ENCODE results near the gene SUMO4. TPM values are rescaled to one million over a fixed set of nuclear protein-coding genes. Genes with fewer than 3 reads are reported as not detected.

The SUMO4 gene
- total and polyA plus RNA-seq, 2 of the 8 experiments (the other 6 are each of a cell fraction or from before 2014, with no cell fraction given), result 0.09 to 1.3 TPM

GRCh38 chr6:149421132-149421531 is 21.1 kb downstream of the SUMO4 start:
- no peak for TF ChIP-seq TAF1 (IDR thresholded peaks at IDR 0.05; ENCODE audit: low read depth, low read length)
- no peak for TF ChIP-seq NRF1 (IDR thresholded peaks at IDR 0.05; ENCODE audit: low read depth, low read length)
- TF ChIP-seq CHD1 (IDR thresholded peaks at IDR 0.05; ENCODE audit: low read depth, low read length), result no peak
- TF ChIP-seq CBX8 (IDR thresholded peaks at IDR 0.05; ENCODE audit: borderline replicate concordance, low read depth, low read length), result no peak
- no peak for TF ChIP-seq CTBP2 (IDR thresholded peaks at IDR 0.05; ENCODE audit: borderline replicate concordance, insufficient read depth, insufficient read length, low read length)
- TF ChIP-seq CREB1 (IDR thresholded peaks at IDR 0.05), result no peak
- no peak for TF ChIP-seq FOSL1 (IDR thresholded peaks at IDR 0.05; ENCODE audit: insufficient read depth, low read depth, low read length)
- no peak for TF ChIP-seq ATF3 (IDR thresholded peaks at IDR 0.05; ENCODE audit: insufficient read depth, low read depth, low read length)
- TF ChIP-seq RAD21 (IDR thresholded peaks at IDR 0.05 in 1 of 2, conservative IDR thresholded peaks at IDR 0.05 in 1 of 2; ENCODE audit: low read depth in 2 of 2, low read length in 2 of 2), result no peak
- no peak for TF ChIP-seq HDAC6 (IDR thresholded peaks at IDR 0.05; ENCODE audit: low read depth, low read length)
- TF ChIP-seq CEBPB (IDR thresholded peaks at IDR 0.05; ENCODE audit: low read depth, low read length), result no peak
- no peak for TF ChIP-seq RNF2 (IDR thresholded peaks at IDR 0.05; ENCODE audit: borderline replicate concordance, low read depth, low read length, missing control alignments, poor library complexity, severe bottlenecking)
- TF ChIP-seq SP2 (IDR thresholded peaks at IDR 0.05; ENCODE audit: low read length), result no peak
- no peaks in the 10 kb centered on the region for H3K27me3 ChIP-seq (replicated peaks in 1 of 4; ENCODE audit: control insufficient read depth in 3 of 4, extremely low read depth in 1 of 4, insufficient read depth in 3 of 4, low read length in 3 of 4)
- H3K4ac ChIP-seq (replicated peaks; ENCODE audit: insufficient read length, low read depth, low read length), result no peak overlapping the region
- no peak overlapping the region for H4K5ac ChIP-seq (ENCODE audit: insufficient read length, low read depth, low read length)
- no peak overlapping the region for H3K23ac ChIP-seq (ENCODE audit: insufficient read length)
- no peaks in the 10 kb centered on the region for H4K20me1 ChIP-seq (replicated peaks in 1 of 2; ENCODE audit: control insufficient read depth in 1 of 2, insufficient read depth in 2 of 2, low read length in 2 of 2)
- H4K91ac ChIP-seq (replicated peaks; ENCODE audit: insufficient read length, low read length), result no peak overlapping the region
- no peak overlapping the region for H3K14ac ChIP-seq (ENCODE audit: insufficient read length)
- ChIA-PET CTCF (ENCODE audit: partially characterized antibody) (interaction anchor here (0.5 to 2.2 kb wide), 7 partner anchors 8 to 513 kb away, joined by 3 to 16 read pairs (median 3); no protein-coding TSS in a partner anchor), POLR2A (ENCODE audit: partially characterized antibody) (no interaction called here)
- H2BK12ac ChIP-seq (ENCODE audit: low read depth, low read length), result no peak overlapping the region
- no peaks in the 10 kb centered on the region for H3K23me2 ChIP-seq (ENCODE audit: low read depth, low read length)
- no peak overlapping the region for H3K4me3 ChIP-seq (ENCODE audit: extremely low read depth in 1 of 4, insufficient read depth in 2 of 4, low read depth in 3 of 4, low read length in 4 of 4)
- H4K8ac ChIP-seq (ENCODE audit: extremely low read depth, insufficient read depth, low read length), result no peak overlapping the region
- H3K4me1 ChIP-seq (replicated peaks in 1 of 4; ENCODE audit: control insufficient read depth in 3 of 4, insufficient read depth in 4 of 4, low read length in 3 of 4), result peaks cover 3 to 6% (median 5%) of the 10 kb centered on the region in 4 experiments; a peak in 6 of 7 replicates
- H2BK5ac ChIP-seq (ENCODE audit: low read depth, low read length), result no peak overlapping the region
- no peak overlapping the region for H2BK15ac ChIP-seq (ENCODE audit: low read length)
- DNase-seq (ENCODE audit: low read depth in 1 of 2, low spot score in 2 of 2) (no peak), FAIRE-seq (no peak)
- no peak overlapping the region for H3K4me2 ChIP-seq (ENCODE audit: insufficient read depth in 1 of 2, low read depth in 2 of 2, low read length in 2 of 2)
- H3K79me1 ChIP-seq (ENCODE audit: low read depth, low read length), result no peaks in the 10 kb centered on the region
- no peak overlapping the region for H2BK20ac ChIP-seq (ENCODE audit: low read length)
- no peak overlapping the region for H2AFZ ChIP-seq (ENCODE audit: low read length)
- no peaks in the 10 kb centered on the region for H3K9me3 ChIP-seq (ENCODE audit: insufficient read depth in 2 of 2, low read depth in 1 of 2, low read length in 1 of 2)
- no peak overlapping the region for H3K18ac ChIP-seq (ENCODE audit: extremely low read depth, low read length)
- no peak overlapping the region for H2BK120ac ChIP-seq (replicated peaks; ENCODE audit: low read depth, low read length)
- H3K27ac ChIP-seq (ENCODE audit: low read depth, low read length), result no peak overlapping the region
- no peak overlapping the region for H3K56ac ChIP-seq (replicated peaks; ENCODE audit: insufficient read length, low read depth, low read length)
- no peaks in the 10 kb centered on the region for H3K79me2 ChIP-seq (ENCODE audit: control insufficient read depth in 1 of 2, insufficient read depth in 2 of 2, low read length in 2 of 2)
- no peak overlapping the region for H3K9ac ChIP-seq (replicated peaks in 1 of 4; ENCODE audit: extremely low read depth in 1 of 4, low read depth in 3 of 4, low read length in 3 of 4)
- no peaks in the 10 kb centered on the region for H3K36me3 ChIP-seq (ENCODE audit: control insufficient read depth in 2 of 4, insufficient read depth in 4 of 4, low read length in 3 of 4)
- WGBS, 2 experiments (ENCODE audit: extremely low coverage in 1 of 2, insufficient coverage in 1 of 2, insufficient read length in 1 of 2, insufficient replicate concordance in 2 of 2, low coverage in 1 of 2, low lambda C conversion rate in 2 of 2, missing lambda C conversion rate in 1 of 2), result 91% methylated on average over 5 of the region's 5 CpGs; no CpG with 5 or more reads in 1 of the 2 experiments
- H2AK5ac ChIP-seq (ENCODE audit: low read depth, low read length), result no peak overlapping the region

Measured in H1 (cell line).